H1 (cell line): ENCODE results near the gene DEFB118. TPM values are rescaled to one million over a fixed set of nuclear protein-coding genes. Genes with fewer than 3 reads are reported as not detected.

Experiments
- CTCF ChIA-PET: fragments of 300-600 bp; sonication (Branson Sonifier 250); formaldehyde crosslinking; loops from one replicate; lab custom pipeline; 2021; ENCODE audit not compliant: partially characterized antibody; lab: Charles Lee
- POLR2A ChIA-PET: fragments of 300-600 bp; sonication (Branson Sonifier 250); formaldehyde crosslinking; loops from one replicate; lab custom pipeline; 2021; ENCODE audit warnings: inconsistent platforms; ENCODE audit not compliant: partially characterized antibody; lab: Charles Lee
- DNase-seq, 2 experiments: peaks; one replicate each; pipeline versions ENCODE4 v3.0.0 to v3.0.0-alpha.2; 2010 to 2022; ENCODE audit warnings: low spot score in 2 of 2, low read depth in 1 of 2, mixed read lengths in 1 of 2
- FAIRE-seq: peaks from 2 replicates; lab custom pipeline; 2011; peaks lifted over from hg19 to GRCh38; lab: Jason Lieb, UNC
- H2AFZ ChIP-seq: 2 replicates; pipeline ENCODE4 v1.8.1; 2012; ENCODE audit warnings: low read length, inconsistent platforms
- H2AK5ac ChIP-seq: 2 replicates; pipeline ENCODE4 v1.6.1; 2013; ENCODE audit warnings: low read depth, low read length
- H2BK120ac ChIP-seq: replicated peaks from 2 replicates; pipeline ENCODE3; 2013; ENCODE audit warnings: low read depth, low read length, inconsistent platforms
- H2BK12ac ChIP-seq: 2 replicates; pipeline ENCODE4 v1.6.1; 2013; ENCODE audit warnings: low read depth, low read length
- H2BK15ac ChIP-seq: 2 replicates; pipeline ENCODE4 v1.6.1; 2013; ENCODE audit warnings: low read length
- H2BK20ac ChIP-seq: 2 replicates; pipeline ENCODE4 v1.6.1; 2013; ENCODE audit warnings: low read length
- H2BK5ac ChIP-seq: 2 replicates; pipeline ENCODE4 v1.6.1; 2013; ENCODE audit warnings: low read depth, low read length
- H3K14ac ChIP-seq: 2 replicates; pipeline ENCODE4 v1.6.1; 2013; ENCODE audit warnings: inconsistent platforms; ENCODE audit not compliant: insufficient read length
- H3K18ac ChIP-seq: 2 replicates; pipeline ENCODE4 v1.6.1; 2013; ENCODE audit warnings: low read length; ENCODE audit errors: extremely low read depth
- H3K23ac ChIP-seq: 2 replicates; pipeline ENCODE4 v1.6.1; 2013; ENCODE audit warnings: inconsistent platforms; ENCODE audit not compliant: insufficient read length
- H3K23me2 ChIP-seq: 2 replicates; pipeline ENCODE4 v1.6.1; 2013; ENCODE audit warnings: low read depth, low read length
- H3K27ac ChIP-seq: 2 replicates; pipeline ENCODE4 v1.6.1; 2011; ENCODE audit warnings: low read depth, low read length, inconsistent platforms
- H3K27me3 ChIP-seq, 4 experiments: replicated peaks in 1 of 4; 1 replicate in 1 of 4; 2 replicates in 3 of 4; pipeline versions ENCODE4 v1.6.1 to v1.8.1; 2011 to 2013; ENCODE audit warnings: low read length in 3 of 4, mild to moderate bottlenecking in 3 of 4, inconsistent platforms in 2 of 4, mixed read lengths in 2 of 4, moderate library complexity in 1 of 4; ENCODE audit not compliant: control insufficient read depth in 3 of 4, insufficient read depth in 3 of 4; ENCODE audit errors: extremely low read depth in 1 of 4
- H3K36me3 ChIP-seq, 4 experiments: 2 replicates each; pipeline versions ENCODE4 v1.6.1 to v1.8.1; 2011 to 2013; ENCODE audit warnings: mild to moderate bottlenecking in 4 of 4, low read length in 3 of 4, moderate library complexity in 2 of 4, control low read depth in 1 of 4, inconsistent platforms in 1 of 4; ENCODE audit not compliant: insufficient read depth in 4 of 4, control insufficient read depth in 2 of 4
- H3K4ac ChIP-seq: replicated peaks from 2 replicates; pipeline ENCODE3; 2013; ENCODE audit warnings: low read length, low read depth, mixed read lengths, inconsistent platforms; ENCODE audit not compliant: insufficient read length
- H3K4me1 ChIP-seq, 4 experiments: replicated peaks in 1 of 4; 1 replicate in 1 of 4; 2 replicates in 3 of 4; pipeline versions ENCODE4 v1.6.1 to v1.8.1; 2011 to 2013; ENCODE audit warnings: low read length in 3 of 4, inconsistent platforms in 2 of 4, mixed read lengths in 1 of 4; ENCODE audit not compliant: insufficient read depth in 4 of 4, control insufficient read depth in 3 of 4
- H3K4me2 ChIP-seq, 2 experiments: 2 replicates each; pipeline versions ENCODE4 v1.6.1 to v1.8.1; 2011 to 2013; ENCODE audit warnings: low read depth in 2 of 2, low read length in 2 of 2, control low read depth in 1 of 2, inconsistent platforms in 1 of 2, mild to moderate bottlenecking in 1 of 2; ENCODE audit not compliant: insufficient read depth in 1 of 2
- H3K4me3 ChIP-seq, 4 experiments: fragments of 200-600, 300-600 bp in 1 of 4; sonication (generic), shearing (Covaris generic), sonication (Bioruptor Twin) in 1 of 4; 2 replicates each; pipeline versions ENCODE4 v1.5.1 to v1.8.1; 2011 to 2016; ENCODE audit warnings: low read length in 4 of 4, low read depth in 3 of 4, control low read depth in 2 of 4, inconsistent platforms in 2 of 4, mild to moderate bottlenecking in 2 of 4, mixed read lengths in 1 of 4, moderate library complexity in 1 of 4; ENCODE audit not compliant: insufficient read depth in 2 of 4; ENCODE audit errors: extremely low read depth in 1 of 4
- H3K56ac ChIP-seq: replicated peaks from 2 replicates; pipeline ENCODE3; 2013; ENCODE audit warnings: low read depth, mild to moderate bottlenecking, mixed read lengths, low read length, inconsistent platforms; ENCODE audit not compliant: insufficient read length
- H3K79me1 ChIP-seq: 2 replicates; pipeline ENCODE4 v1.6.1; 2013; ENCODE audit warnings: low read depth, low read length, control low read depth
- H3K79me2 ChIP-seq, 2 experiments: 2 replicates each; pipeline versions ENCODE4 v1.6.1 to v1.8.1; 2012 to 2013; ENCODE audit warnings: low read length in 2 of 2, mild to moderate bottlenecking in 2 of 2, inconsistent platforms in 1 of 2; ENCODE audit not compliant: insufficient read depth in 2 of 2, control insufficient read depth in 1 of 2
- H3K9ac ChIP-seq, 4 experiments: replicated peaks in 1 of 4; 1 replicate in 1 of 4; 2 replicates in 3 of 4; pipeline versions ENCODE4 v1.6.1 to v1.8.1; 2011 to 2013; ENCODE audit warnings: low read depth in 3 of 4, low read length in 3 of 4, control low read depth in 2 of 4, mild to moderate bottlenecking in 2 of 4, moderate library complexity in 2 of 4, inconsistent platforms in 1 of 4; ENCODE audit errors: extremely low read depth in 1 of 4
- H3K9me3 ChIP-seq, 2 experiments: 2 replicates each; pipeline versions ENCODE4 v1.6.1 to v1.8.1; 2012 to 2013; ENCODE audit warnings: mild to moderate bottlenecking in 2 of 2, moderate library complexity in 2 of 2, control low read depth in 1 of 2, inconsistent platforms in 1 of 2, low read depth in 1 of 2, low read length in 1 of 2, mixed read lengths in 1 of 2; ENCODE audit not compliant: insufficient read depth in 2 of 2
- H4K20me1 ChIP-seq, 2 experiments: replicated peaks in 1 of 2; 2 replicates each; pipeline versions ENCODE3 to v1.8.1; 2011 to 2013; ENCODE audit warnings: inconsistent platforms in 2 of 2, low read length in 2 of 2, mild to moderate bottlenecking in 1 of 2; ENCODE audit not compliant: insufficient read depth in 2 of 2, control insufficient read depth in 1 of 2
- H4K5ac ChIP-seq: 2 replicates; pipeline ENCODE4 v1.6.1; 2013; ENCODE audit warnings: low read length, low read depth, mixed read lengths, inconsistent platforms; ENCODE audit not compliant: insufficient read length
- H4K8ac ChIP-seq: 2 replicates; pipeline ENCODE4 v1.8.0; 2013; ENCODE audit warnings: mild to moderate bottlenecking, moderate library complexity, low read length, inconsistent platforms; ENCODE audit not compliant: insufficient read depth; ENCODE audit errors: extremely low read depth
- H4K91ac ChIP-seq: replicated peaks from 2 replicates; pipeline ENCODE3; 2013; ENCODE audit warnings: low read length, mixed read lengths, inconsistent platforms; ENCODE audit not compliant: insufficient read length
- CEBPB ChIP-seq: IDR thresholded peaks from 2 replicates; pipeline ENCODE4 v1.6.1; 2012; ENCODE audit warnings: low read depth, low read length
- HDAC2 ChIP-seq, 2 experiments: fragments of 300-600 bp in 1 of 2; sonication (generic) in 1 of 2; IDR thresholded peaks; 2 replicates each; pipeline ENCODE4 v1.6.1; 2011 to 2012; ENCODE audit warnings: low read depth in 2 of 2, low read length in 2 of 2, mild to moderate bottlenecking in 2 of 2, moderate library complexity in 2 of 2, borderline replicate concordance in 1 of 2, inconsistent platforms in 1 of 2
- PHF8 ChIP-seq: fragments of 200-600 bp; sonication (generic); conservative IDR thresholded peaks from 2 replicates; pipeline ENCODE4 v1.7.1; 2012; ENCODE audit warnings: low read depth, mild to moderate bottlenecking, inconsistent platforms, low read length, moderate library complexity
- POLR2AphosphoS5 ChIP-seq: IDR thresholded peaks from 2 replicates; pipeline ENCODE4 v1.6.1; 2011; ENCODE audit warnings: low read depth, low read length
- RFX5 ChIP-seq: IDR thresholded peaks from 2 replicates; pipeline ENCODE4 v1.6.1; 2011; ENCODE audit warnings: low read depth, low read length, improper control_type of control experiment, borderline replicate concordance
- RNF2 ChIP-seq: fragments of 200-900, 300-1000 bp; sonication (generic); IDR thresholded peaks from 2 replicates; pipeline ENCODE4 v1.7.1; 2016; ENCODE audit warnings: borderline replicate concordance, low read depth, mild to moderate bottlenecking, antibody characterized with exemption, low read length; ENCODE audit not compliant: poor library complexity, severe bottlenecking; ENCODE audit errors: missing control alignments
- polyA plus RNA-seq, 7 experiments: library from polyadenylated mRNA; depleted of rRNA in 3 of 7; stranded (reverse) in 5 of 7; unstranded in 2 of 7; fragments of >200 nt in 5 of 7; fragments of 200-250 nt in 2 of 7; gene quantifications; 1 replicate in 5 of 7; 2 replicates in 1 of 7; 4 replicates in 1 of 7; pipeline versions ENCODE4 v1.2.1 to v1.2.3, GENCODE V29; 2011 to 2013; ENCODE audit warnings: missing spikeins in 2 of 7, mixed read lengths in 2 of 7
- total RNA-seq: library from RNA; stranded (reverse); fragmentation: NEBNext Ultra II Directional; extraction: Animal tissue kit (Norgen Biotek cat#: 25700); gene quantifications from 2 replicates; pipeline ENCODE4 v1.2.1, GENCODE V29; 2021

The DEFB118 gene
- total and polyA plus RNA-seq, 2 of the 8 experiments (the other 6 are each of a cell fraction or from before 2014, with no cell fraction given): not detected

DNA sequence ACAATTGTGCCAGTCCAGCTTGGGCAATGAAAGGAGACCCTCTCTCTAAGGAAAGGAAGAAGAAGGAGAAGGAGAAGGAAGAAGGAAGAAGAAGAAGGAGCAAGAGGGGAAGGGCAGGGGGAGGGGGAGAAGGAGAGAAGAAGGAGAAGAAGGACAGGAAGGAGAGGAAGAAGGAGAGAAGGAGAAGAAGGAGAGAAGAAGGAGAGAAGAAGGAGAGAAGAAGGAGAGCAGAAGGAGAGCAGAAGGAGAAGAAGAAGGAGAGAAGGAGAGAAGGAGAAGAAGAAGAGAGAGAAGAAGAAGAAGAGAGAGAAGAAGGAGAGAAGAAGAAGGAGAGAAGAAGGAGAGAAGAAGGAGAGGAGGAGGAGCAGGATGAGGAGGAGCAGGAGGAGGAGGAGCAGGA is 37.5 kb upstream of the DEFB118 start:
- Histone ChIP-seq H3K79me1 (no peaks in the 10 kb centered on the region), H2BK15ac (no peak overlapping the region), H2BK20ac (no peak overlapping the region), H4K20me1 (no peaks in the 10 kb centered on the region), H3K36me3 (no peaks in the 10 kb centered on the region), H4K91ac (no peak overlapping the region), H4K8ac (no peak overlapping the region), H3K4me2 (no peak overlapping the region), H2BK5ac (no peak overlapping the region), H3K9me3 (peaks cover 42 to 68% of the 10 kb centered on the region in 2 experiments), H3K18ac (no peak overlapping the region), H3K27me3 (no peaks in the 10 kb centered on the region; a peak in 1 of 7 replicates), H3K56ac (no peak overlapping the region), H2BK120ac (no peak overlapping the region), H3K4me1 (no peaks in the 10 kb centered on the region), H3K79me2 (no peaks in the 10 kb centered on the region), H3K9ac (no peak overlapping the region), H3K23me2 (no peaks in the 10 kb centered on the region), H3K4ac (no peak overlapping the region), H3K4me3 (no peak overlapping the region), H2BK12ac (no peak overlapping the region), H2AK5ac (no peak overlapping the region), H3K14ac (no peak overlapping the region), H3K23ac (no peak overlapping the region), H2AFZ (no peak overlapping the region), H3K27ac (no peak overlapping the region), H4K5ac (no peak overlapping the region)
- TF ChIP-seq RNF2: no peak
- TF ChIP-seq CEBPB: no peak
- no peak for TF ChIP-seq POLR2AphosphoS5
- TF ChIP-seq RFX5: no peak
- no peak for TF ChIP-seq HDAC2 (IDR thresholded peaks at IDR 0.05; ENCODE audit: borderline replicate concordance in 1 of 2, low read depth in 2 of 2, low read length in 2 of 2)
- TF ChIP-seq PHF8: no peak
- FAIRE-seq (no peak), DNase-seq (no peak)
- ChIA-PET POLR2A (no interaction called here), CTCF (interaction anchor here (0.6 to 0.7 kb wide), 2 partner anchors 13 to 20 kb away, joined by 3 read pairs; no protein-coding TSS in a partner anchor)
